Astrocyte of the cerebellum (primary cell): ENCODE results near the gene GPR68.

Source experiments
- DNase-seq: peaks from one replicate; pipeline ENCODE4 v3.0.0-alpha.2; 2011; ENCODE audit warnings: low read depth
- H3K4me3 ChIP-seq: 2 replicates; pipeline ENCODE4 v1.5.1; 2011; ENCODE audit warnings: mild to moderate bottlenecking, low read depth, low read length, moderate library complexity
- in situ Hi-C: cut with HindIII; loops from 2 replicates; pipeline ENCODE4 v1.10.0; 2017; ENCODE audit warnings: low sequenced_read_pairs
- TF ChIP-seq, protein P1 (sequence below): IDR thresholded peaks from 2 replicates; pipeline ENCODE4 v1.5.1; 2012; ENCODE audit warnings: low read length, low read depth, moderate library complexity, mild to moderate bottlenecking; ENCODE audit errors: missing control alignments

GPR68 gene

DNA sequence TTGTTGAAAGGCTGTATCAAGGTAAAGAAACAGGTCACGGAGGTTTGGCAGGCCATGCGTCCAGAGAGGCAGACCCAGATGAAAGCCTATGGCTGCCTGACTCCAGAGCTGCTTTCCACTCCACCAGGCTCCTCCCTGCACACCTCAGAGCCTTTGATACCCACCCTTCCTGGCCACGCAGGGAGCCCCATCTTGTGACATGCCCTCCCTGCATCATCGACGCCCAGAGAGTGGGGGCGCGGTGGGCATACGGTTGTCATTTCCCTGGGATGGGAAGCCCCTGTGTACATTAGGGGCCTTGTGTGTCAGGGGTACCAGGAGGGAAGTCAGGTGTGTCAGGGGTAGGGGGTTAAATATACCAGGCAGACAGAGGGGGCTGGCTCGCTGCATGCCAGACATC lies 30.3 kb upstream of the GPR68 start:
- DNase-seq = no peak

DNA sequence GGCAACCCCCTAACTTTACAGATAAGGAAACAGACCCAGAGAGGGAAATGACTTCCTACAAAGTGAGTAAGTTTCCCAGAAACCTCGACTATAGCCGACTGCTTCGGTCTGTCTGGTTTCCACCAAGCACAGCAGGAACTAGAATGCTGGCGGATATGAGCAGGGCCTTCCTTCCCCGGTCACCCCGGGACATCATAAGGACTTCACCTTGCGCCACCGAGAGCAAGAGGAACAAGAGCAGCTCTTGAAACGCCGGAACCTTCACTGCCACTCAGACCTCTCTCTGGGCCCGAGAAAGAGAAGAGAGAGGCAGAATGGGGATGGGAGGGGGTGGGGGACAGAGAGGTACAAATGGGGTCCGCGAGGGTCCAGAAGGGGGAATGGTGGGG lies 29.4 kb upstream of the GPR68 start:
- TF ChIP-seq, protein P1, sequence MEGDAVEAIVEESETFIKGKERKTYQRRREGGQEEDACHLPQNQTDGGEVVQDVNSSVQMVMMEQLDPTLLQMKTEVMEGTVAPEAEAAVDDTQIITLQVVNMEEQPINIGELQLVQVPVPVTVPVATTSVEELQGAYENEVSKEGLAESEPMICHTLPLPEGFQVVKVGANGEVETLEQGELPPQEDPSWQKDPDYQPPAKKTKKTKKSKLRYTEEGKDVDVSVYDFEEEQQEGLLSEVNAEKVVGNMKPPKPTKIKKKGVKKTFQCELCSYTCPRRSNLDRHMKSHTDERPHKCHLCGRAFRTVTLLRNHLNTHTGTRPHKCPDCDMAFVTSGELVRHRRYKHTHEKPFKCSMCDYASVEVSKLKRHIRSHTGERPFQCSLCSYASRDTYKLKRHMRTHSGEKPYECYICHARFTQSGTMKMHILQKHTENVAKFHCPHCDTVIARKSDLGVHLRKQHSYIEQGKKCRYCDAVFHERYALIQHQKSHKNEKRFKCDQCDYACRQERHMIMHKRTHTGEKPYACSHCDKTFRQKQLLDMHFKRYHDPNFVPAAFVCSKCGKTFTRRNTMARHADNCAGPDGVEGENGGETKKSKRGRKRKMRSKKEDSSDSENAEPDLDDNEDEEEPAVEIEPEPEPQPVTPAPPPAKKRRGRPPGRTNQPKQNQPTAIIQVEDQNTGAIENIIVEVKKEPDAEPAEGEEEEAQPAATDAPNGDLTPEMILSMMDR = no peak
- H3K4me3 ChIP-seq = no peak overlapping the region
- in situ Hi-C loops = no loop called here
- no peak for DNase-seq

More for the DNA sequence above, 30.3 kb upstream of the GPR68 start:
- in situ Hi-C loops = loop anchor here (25.0 kb wide), 3 partner anchors 112 to 962 kb away; no protein-coding TSS in a partner anchor
- TF ChIP-seq, protein P1 = no peak
- H3K4me3 ChIP-seq = no peak overlapping the region

DNA sequence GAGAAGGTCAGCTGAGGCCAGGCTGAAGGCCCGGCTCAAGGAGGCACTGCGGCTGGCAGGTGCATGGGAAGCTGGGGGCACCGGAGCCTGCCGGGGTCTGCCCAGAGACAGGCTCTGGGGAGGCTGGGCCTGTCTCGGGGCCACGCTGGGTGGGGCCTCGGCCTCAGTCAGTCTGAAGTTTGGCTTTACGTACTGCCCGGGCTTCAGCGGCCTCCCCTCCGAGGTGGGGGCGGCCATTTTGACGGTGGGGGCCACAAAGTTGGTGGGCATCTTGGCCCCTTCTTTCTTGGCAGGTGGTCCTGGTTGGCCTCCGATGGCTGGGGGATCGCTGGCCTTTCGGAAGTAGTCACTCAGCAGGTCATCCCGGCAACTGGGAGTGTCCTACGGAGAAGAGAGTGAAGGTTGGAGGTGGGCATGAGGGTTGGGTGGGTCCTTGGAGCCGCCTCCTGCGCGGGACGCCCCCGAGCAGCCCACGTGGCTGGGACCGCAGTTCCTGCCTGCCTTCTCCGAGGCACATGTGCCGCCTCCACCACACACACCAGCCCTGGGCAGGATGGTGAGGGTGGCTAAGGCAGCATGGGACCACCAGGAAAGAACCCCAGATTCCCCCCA lies 28.9 kb upstream of the GPR68 start:
- TF ChIP-seq, protein P1 = no peak

DNA sequence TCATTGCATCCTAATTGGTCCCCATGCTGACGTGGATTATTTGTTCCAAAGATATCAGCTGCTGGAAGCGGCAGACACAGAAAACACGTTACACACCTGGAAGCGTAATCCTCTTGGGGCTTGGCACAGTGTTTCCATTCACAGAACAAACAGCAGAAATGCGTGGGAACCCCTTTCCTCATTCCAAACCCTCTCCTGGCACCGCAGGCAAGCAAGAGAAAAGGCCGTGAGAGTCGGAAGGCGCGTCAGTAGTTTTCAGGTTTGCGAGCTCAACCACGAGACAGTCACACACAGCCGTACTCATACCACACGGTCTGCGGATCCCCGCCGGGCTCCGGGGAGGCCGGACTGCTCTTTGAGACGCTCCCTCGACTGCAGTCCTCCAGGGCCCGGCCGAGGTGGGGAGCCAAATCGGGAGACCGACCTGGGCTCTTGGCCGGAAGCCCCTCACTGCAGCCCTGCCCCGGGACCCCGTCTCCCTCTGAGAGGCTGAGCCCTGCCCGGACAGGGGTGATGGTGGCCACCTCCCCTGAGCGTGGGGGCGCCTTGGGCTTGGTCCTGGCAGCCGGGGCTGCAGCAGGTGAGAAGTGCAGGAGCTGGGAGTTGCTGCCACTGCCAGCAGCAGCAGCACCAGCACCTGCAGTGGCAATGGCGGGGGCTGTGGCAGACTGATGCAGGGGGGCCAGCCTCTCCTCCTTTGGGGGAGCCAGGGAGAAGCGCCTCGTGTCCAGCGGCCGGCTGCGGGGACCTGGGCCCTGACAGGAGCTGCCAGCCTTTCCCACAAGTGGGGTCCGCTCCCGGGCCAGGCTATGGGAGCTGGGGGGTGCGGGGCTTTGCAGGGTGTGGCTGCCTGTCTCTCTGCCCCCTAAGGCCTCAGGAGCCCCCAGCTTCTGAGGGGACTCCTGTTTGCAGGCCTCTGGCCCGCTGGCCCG lies 28.1 kb upstream of the GPR68 start:
- DNase-seq = no peak
- TF ChIP-seq, protein P1 = no peak
- in situ Hi-C loops = no loop called here
- H3K4me3 ChIP-seq = no peak overlapping the region

More for the DNA sequence above, 28.9 kb upstream of the GPR68 start:
- in situ Hi-C loops = no loop called here
- H3K4me3 ChIP-seq = no peak overlapping the region
- no peak for DNase-seq

DNA sequence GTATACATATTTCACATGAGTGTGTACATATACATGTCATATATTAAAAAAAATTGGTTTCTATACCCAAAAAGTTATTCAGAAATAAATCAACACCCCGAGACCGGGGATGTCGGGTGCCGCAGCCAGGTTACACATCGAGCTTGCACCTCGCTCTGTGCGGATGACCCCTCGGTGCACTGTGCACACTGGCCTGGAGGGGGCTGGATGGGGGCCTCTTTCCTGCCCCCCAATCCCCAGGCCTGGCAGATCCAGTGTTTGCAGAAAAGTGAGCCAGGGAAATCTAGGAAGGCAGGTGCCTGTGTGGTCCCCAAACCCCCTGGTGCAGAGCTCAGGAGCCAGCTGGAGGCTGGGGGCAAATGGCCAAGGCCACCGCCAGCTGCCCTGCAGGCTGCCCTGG lies 27.1 kb upstream of the GPR68 start:
- no peak for DNase-seq
- TF ChIP-seq, protein P1 = no peak
- in situ Hi-C loops = no loop called here
- H3K4me3 ChIP-seq = no peak overlapping the region

DNA sequence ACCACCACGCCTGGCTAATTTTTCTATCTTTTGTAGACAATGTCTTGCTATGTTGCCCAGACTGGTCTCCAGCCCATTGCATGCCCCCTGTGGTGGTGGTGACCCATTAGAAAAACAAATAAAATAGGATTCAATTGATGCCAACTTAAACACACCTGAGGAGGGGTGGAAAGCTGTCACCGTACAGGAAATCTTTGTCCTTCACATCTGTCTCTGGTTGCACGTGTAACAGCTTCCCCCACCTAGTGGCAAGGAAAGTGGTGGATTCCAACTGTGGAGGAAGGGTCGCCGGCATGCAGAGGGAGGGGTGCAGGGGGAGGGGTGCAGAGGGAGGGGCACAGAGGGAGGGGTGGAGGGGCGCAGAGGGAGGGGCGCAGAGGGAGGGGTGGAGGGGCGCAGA lies 26.1 kb upstream of the GPR68 start:
- in situ Hi-C loops = no loop called here
- no peak for DNase-seq
- no peak overlapping the region for H3K4me3 ChIP-seq

More for the DNA sequence above, 26.1 kb upstream of the GPR68 start:
- TF ChIP-seq, protein P1 = no peak
